GM23248 (cell line): ENCODE results near the gene MFNG.

Experiments
- EZH2 ChIP-seq: fragments of 200-600 bp; sonication (generic); IDR thresholded peaks from 2 replicates; pipeline ENCODE4 v1.6.1; 2018; ENCODE audit warnings: antibody characterized with exemption, mild to moderate bottlenecking; ENCODE audit not compliant: insufficient read depth, poor library complexity, severe bottlenecking
- EZH2phosphoT487 ChIP-seq: fragments of 200-600 bp; sonication (generic); IDR thresholded peaks from 2 replicates; pipeline ENCODE4 v1.6.1; 2018; ENCODE audit warnings: antibody characterized with exemption, moderate library complexity, mild to moderate bottlenecking, low read depth; ENCODE audit not compliant: insufficient read depth

DNA sequence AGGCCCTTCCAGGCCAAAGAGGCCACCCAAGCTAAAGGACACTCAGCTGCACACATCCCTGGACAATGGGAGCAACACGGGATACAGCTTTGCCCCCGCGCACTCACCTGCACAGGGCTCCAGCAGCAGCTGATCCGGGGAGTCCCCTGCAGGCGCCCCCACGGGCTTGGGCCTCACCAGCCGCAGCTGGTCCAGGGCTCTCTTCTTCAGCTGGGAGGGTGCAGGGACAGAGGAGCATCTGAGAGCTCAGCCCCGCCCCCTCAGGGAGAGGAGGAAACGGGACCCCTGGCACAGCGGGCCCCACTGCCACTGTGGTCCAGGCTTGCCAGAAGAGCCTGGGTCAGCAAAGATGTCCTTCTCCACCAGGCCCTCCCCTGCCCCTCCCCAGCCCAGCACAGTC is 7.8 kb upstream of the MFNG start:
- no peak for TF ChIP-seq EZH2
- TF ChIP-seq EZH2phosphoT487 = no peak
